ENCODE measurements around the gene DCHS2.

- TF ChIP-seq, protein P1, sequence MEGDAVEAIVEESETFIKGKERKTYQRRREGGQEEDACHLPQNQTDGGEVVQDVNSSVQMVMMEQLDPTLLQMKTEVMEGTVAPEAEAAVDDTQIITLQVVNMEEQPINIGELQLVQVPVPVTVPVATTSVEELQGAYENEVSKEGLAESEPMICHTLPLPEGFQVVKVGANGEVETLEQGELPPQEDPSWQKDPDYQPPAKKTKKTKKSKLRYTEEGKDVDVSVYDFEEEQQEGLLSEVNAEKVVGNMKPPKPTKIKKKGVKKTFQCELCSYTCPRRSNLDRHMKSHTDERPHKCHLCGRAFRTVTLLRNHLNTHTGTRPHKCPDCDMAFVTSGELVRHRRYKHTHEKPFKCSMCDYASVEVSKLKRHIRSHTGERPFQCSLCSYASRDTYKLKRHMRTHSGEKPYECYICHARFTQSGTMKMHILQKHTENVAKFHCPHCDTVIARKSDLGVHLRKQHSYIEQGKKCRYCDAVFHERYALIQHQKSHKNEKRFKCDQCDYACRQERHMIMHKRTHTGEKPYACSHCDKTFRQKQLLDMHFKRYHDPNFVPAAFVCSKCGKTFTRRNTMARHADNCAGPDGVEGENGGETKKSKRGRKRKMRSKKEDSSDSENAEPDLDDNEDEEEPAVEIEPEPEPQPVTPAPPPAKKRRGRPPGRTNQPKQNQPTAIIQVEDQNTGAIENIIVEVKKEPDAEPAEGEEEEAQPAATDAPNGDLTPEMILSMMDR (IDR thresholded peaks at IDR 0.05) = no peak
- TF ChIP-seq POLR2A (IDR thresholded peaks at IDR 0.05) (no peak), EP300 (IDR thresholded peaks at IDR 0.05) (no peak)
Measured at GRCh38 chr4:154526151-154526550, 34.6 kb upstream of the DCHS2 start.

All from suprapubic skin (tissue), 3 donors.